HK-2 (cell line): ENCODE data around the gene TCAP.

Experiments
- DNase-seq: peaks from one replicate; pipeline ENCODE4 v3.0.0-alpha.2; 2018; ENCODE audit not compliant: unreplicated experiment

The TCAP gene

GRCh38 chr17:39628655-39629493 lies 36.3 kb upstream of the TCAP start:
- no peak for DNase-seq

GRCh38 chr17:39629494-39629880 lies 35.7 kb upstream of the TCAP start:
- DNase-seq: no peak

GRCh38 chr17:39629898-39630297 lies 35.3 kb upstream of the TCAP start:
- no peak for DNase-seq

- no peak for DNase-seq
Observed at GRCh38 chr17:39631403-39631802, 33.7 kb upstream of the TCAP start.

- no peak for DNase-seq
Observed at GRCh38 chr17:39632153-39632941, 32.8 kb upstream of the TCAP start.

GRCh38 chr17:39633570-39634183 lies 31.5 kb upstream of the TCAP start:
- no peak for DNase-seq

GRCh38 chr17:39634384-39634871 lies 30.7 kb upstream of the TCAP start:
- no peak for DNase-seq

GRCh38 chr17:39635614-39636176 lies 29.5 kb upstream of the TCAP start:
- no peak for DNase-seq

GRCh38 chr17:39636587-39636926 lies 28.6 kb upstream of the TCAP start:
- no peak for DNase-seq

- DNase-seq: peak; percentile 87
Observed at GRCh38 chr17:39636927-39637736, 28.0 kb upstream of the TCAP start, which contains the start of gene STARD3. TSS of gene STARD3 (plus strand) at chr17:39637144. CDS start at chr17:39653532, 16,388 bp downstream.

- DNase-seq: no peak
Observed at GRCh38 chr17:39638317-39638716, 26.8 kb upstream of the TCAP start.

GRCh38 chr17:39639043-39639442 lies 26.1 kb upstream of the TCAP start:
- no peak for DNase-seq

- no peak for DNase-seq
Observed at GRCh38 chr17:39639566-39640458, 25.3 kb upstream of the TCAP start.

- no peak for DNase-seq
Observed at GRCh38 chr17:39640591-39641031, 24.5 kb upstream of the TCAP start.

- no peak for DNase-seq
Observed at GRCh38 chr17:39641097-39641496, 24.1 kb upstream of the TCAP start.

- no peak for DNase-seq
Observed at GRCh38 chr17:39641883-39642282, 23.3 kb upstream of the TCAP start.

- no peak for DNase-seq
Observed at GRCh38 chr17:39642291-39643074, 22.7 kb upstream of the TCAP start.

GRCh38 chr17:39643271-39643670 lies 21.9 kb upstream of the TCAP start:
- no peak for DNase-seq

GRCh38 chr17:39647256-39647655 lies 17.9 kb upstream of the TCAP start:
- no peak for DNase-seq
